Osteoblast (primary cell): ENCODE data around the gene SRSF9. TPM values are rescaled to one million over a fixed set of nuclear protein-coding genes. Genes with fewer than 3 reads are reported as not detected.
"Not testable (repeated sequence)": the region's sequence is repeated elsewhere in the genome, so short reads cannot be mapped to it uniquely, and the experiment has no call there.

ENCODE experiments used
- DNase-seq: peaks from one replicate; pipeline ENCODE4 v3.0.0; 2011; ENCODE audit warnings: low spot score, mixed read lengths; ENCODE audit not compliant: insufficient read length; ENCODE audit errors: missing footprints
- H2AFZ ChIP-seq: 2 replicates; pipeline ENCODE4 v1.6.0; 2011; ENCODE audit warnings: mild to moderate bottlenecking, low read length
- H3K27ac ChIP-seq: 2 replicates; pipeline ENCODE4 v1.5.1; 2011; ENCODE audit warnings: mild to moderate bottlenecking, low read depth, low read length, moderate library complexity
- H3K27me3 ChIP-seq: 2 replicates; pipeline ENCODE4 v1.6.0; 2012; ENCODE audit warnings: mild to moderate bottlenecking, control low read depth, inconsistent platforms, low read length, moderate library complexity; ENCODE audit not compliant: insufficient read depth
- H3K36me3 ChIP-seq: 2 replicates; pipeline ENCODE4 v1.5.1; 2011; ENCODE audit warnings: mild to moderate bottlenecking, low read length, control low read depth, moderate library complexity; ENCODE audit not compliant: insufficient read depth
- H3K4me1 ChIP-seq: 2 replicates; pipeline ENCODE4 v1.5.1; 2011; ENCODE audit warnings: mild to moderate bottlenecking, low read length, control low read depth, moderate library complexity; ENCODE audit not compliant: insufficient read depth
- H3K4me2 ChIP-seq: 2 replicates; pipeline ENCODE4 v1.6.0; 2011; ENCODE audit warnings: mild to moderate bottlenecking, low read length; ENCODE audit not compliant: insufficient read depth
- H3K4me3 ChIP-seq: fragments of 200-600 bp; sonication (generic); 3 replicates; pipeline ENCODE4 v1.5.1; 2012; ENCODE audit warnings: mild to moderate bottlenecking, low read length, inconsistent platforms; ENCODE audit not compliant: insufficient read depth
- H3K79me2 ChIP-seq: 2 replicates; pipeline ENCODE4 v1.6.0; 2012; ENCODE audit warnings: mild to moderate bottlenecking, low read length, control low read depth, inconsistent platforms; ENCODE audit not compliant: insufficient read depth
- H3K9me3 ChIP-seq: 2 replicates; pipeline ENCODE4 v1.5.1; 2011; ENCODE audit warnings: low read depth, low read length, control low read depth
- H4K20me1 ChIP-seq: 2 replicates; pipeline ENCODE4 v1.6.0; 2012; ENCODE audit warnings: mild to moderate bottlenecking, low read length, control low read depth; ENCODE audit not compliant: insufficient read depth
- total RNA-seq: library from RNA; depleted of rRNA; stranded (reverse); fragments of >200 nt; gene quantifications from 2 replicates; pipeline ENCODE4 v1.2.3, GENCODE V29; 2012
- TF ChIP-seq, protein P1 (sequence below): IDR thresholded peaks from 2 replicates; pipeline ENCODE4 v1.5.1; 2011; ENCODE audit warnings: mild to moderate bottlenecking, low read depth, low read length, moderate library complexity; ENCODE audit errors: extremely low read depth

The SRSF9 gene
- total RNA-seq, 1 donor, result 107 TPM

DNA sequence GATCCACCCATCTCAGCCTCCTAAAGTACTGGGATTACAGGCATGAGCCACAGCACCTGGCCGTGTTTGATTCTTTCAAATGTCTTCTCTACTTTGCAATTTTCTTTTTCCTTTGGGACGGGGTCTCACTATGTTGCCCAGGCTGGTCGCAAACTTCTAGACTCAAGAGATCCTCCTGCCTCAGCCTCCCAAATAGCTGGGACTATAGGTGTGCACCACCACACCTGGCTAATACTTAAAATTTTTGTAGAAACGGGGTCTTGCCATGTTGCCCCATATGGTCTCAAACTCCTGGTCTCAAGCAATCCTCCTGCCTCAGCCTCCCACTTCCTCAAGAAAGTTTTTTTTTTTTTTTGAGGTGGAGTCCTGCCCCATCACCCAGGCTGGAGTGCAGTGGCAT lies 21.6 kb downstream of the SRSF9 start:
- H2AFZ ChIP-seq, result no peak overlapping the region
- no peak for DNase-seq
- H3K4me3 ChIP-seq, result no peak overlapping the region
- H3K79me2 ChIP-seq, result peaks cover 76% of the 10 kb centered on the region
- TF ChIP-seq, protein P1, sequence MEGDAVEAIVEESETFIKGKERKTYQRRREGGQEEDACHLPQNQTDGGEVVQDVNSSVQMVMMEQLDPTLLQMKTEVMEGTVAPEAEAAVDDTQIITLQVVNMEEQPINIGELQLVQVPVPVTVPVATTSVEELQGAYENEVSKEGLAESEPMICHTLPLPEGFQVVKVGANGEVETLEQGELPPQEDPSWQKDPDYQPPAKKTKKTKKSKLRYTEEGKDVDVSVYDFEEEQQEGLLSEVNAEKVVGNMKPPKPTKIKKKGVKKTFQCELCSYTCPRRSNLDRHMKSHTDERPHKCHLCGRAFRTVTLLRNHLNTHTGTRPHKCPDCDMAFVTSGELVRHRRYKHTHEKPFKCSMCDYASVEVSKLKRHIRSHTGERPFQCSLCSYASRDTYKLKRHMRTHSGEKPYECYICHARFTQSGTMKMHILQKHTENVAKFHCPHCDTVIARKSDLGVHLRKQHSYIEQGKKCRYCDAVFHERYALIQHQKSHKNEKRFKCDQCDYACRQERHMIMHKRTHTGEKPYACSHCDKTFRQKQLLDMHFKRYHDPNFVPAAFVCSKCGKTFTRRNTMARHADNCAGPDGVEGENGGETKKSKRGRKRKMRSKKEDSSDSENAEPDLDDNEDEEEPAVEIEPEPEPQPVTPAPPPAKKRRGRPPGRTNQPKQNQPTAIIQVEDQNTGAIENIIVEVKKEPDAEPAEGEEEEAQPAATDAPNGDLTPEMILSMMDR, result no peak
- H3K9me3 ChIP-seq, result no peaks in the 10 kb centered on the region
- peaks cover 14% of the 10 kb centered on the region for H3K4me1 ChIP-seq
- no peak overlapping the region for H3K27ac ChIP-seq
- H3K36me3 ChIP-seq, result peaks cover 31% of the 10 kb centered on the region
- H3K27me3 ChIP-seq, result no peaks in the 10 kb centered on the region
- peak overlapping the region; percentile 79 for H3K4me2 ChIP-seq
- H4K20me1 ChIP-seq, result peaks cover 15% of the 10 kb centered on the region

- H2AFZ ChIP-seq, result peak overlapping the region; percentile 99
- H3K4me3 ChIP-seq, result peak overlapping the region; percentile 91
- H3K36me3 ChIP-seq, result peaks cover 35% of the 10 kb centered on the region
- H3K27ac ChIP-seq, result peak overlapping the region; percentile 80
- H4K20me1 ChIP-seq, H3K9me3 ChIP-seq, H3K27me3 ChIP-seq, DNase-seq: not testable (repeated sequence)
- H3K4me2 ChIP-seq, result peak overlapping the region; percentile 79
- peaks cover 77% of the 10 kb centered on the region for H3K79me2 ChIP-seq
- peaks cover 14% of the 10 kb centered on the region for H3K4me1 ChIP-seq
These were observed 22.7 kb downstream of the SRSF9 start for GRCh38 chr12:120446844-120447178.

GRCh38 chr12:120445911-120446843 lies 23.4 kb downstream of the SRSF9 start, which contains the start of the genes GATC and TRIAP1:
Gene GATC (plus strand): TSS chr12:120446444. CDS start chr12:120446481, 37 bp downstream.
Gene TRIAP1 (minus strand): TSS chr12:120446384. CDS start chr12:120446372, 12 bp downstream.
- Histone ChIP-seq H2AFZ (peak within 1 kb of the TSS; percentile 99), H3K4me2 (peak within 1 kb of the TSS; percentile 79), H3K27me3 (no peaks in the 10 kb centered on the region), H3K9me3 (no peaks in the 10 kb centered on the region), H3K79me2 (peaks cover 78% of the 10 kb centered on the region), H3K27ac (peak within 1 kb of the TSS; percentile 80), H4K20me1 (peaks cover 5% of the 10 kb centered on the region), H3K4me1 (peaks cover 14% of the 10 kb centered on the region), H3K4me3 (peak within 1 kb of the TSS; percentile 91), H3K36me3 (peaks cover 32% of the 10 kb centered on the region)
- TF ChIP-seq, protein P1, result no peak
- DNase-seq, result peak; percentile 95

GRCh38 chr12:120444676-120445075 lies 24.9 kb downstream of the SRSF9 start:
- Histone ChIP-seq H3K9me3 (no peaks in the 10 kb centered on the region), H3K4me1 (peaks cover 18% of the 10 kb centered on the region), H3K4me3 (no peak overlapping the region), H3K4me2 (peak overlapping the region; percentile 79), H3K27ac (no peak overlapping the region), H3K27me3 (no peaks in the 10 kb centered on the region), H3K79me2 (peaks cover 84% of the 10 kb centered on the region), H4K20me1 (peaks cover 15% of the 10 kb centered on the region), H3K36me3 (peaks cover 37% of the 10 kb centered on the region), H2AFZ (no peak overlapping the region)
- TF ChIP-seq, protein P1, result no peak
- no peak for DNase-seq
